B cell (primary cell): ENCODE data around the gene POMT2. TPM values are rescaled to one million over a fixed set of nuclear protein-coding genes. Genes with fewer than 3 reads are reported as not detected.

ENCODE experiments used
- ATAC-seq: fragments of 200-7000 bp; cut with Tn5 transposase; one replicate; pipeline ENCODE4 v1.10.0; 2021; ENCODE audit warnings: low read depth, mild to moderate bottlenecking, moderate number of reproducible peaks, moderate library complexity
- CTCF ChIA-PET: fragments of 350-600 bp; sonication (Branson Sonifier 250); formaldehyde crosslinking; loops from one replicate; lab custom pipeline; 2021; ENCODE audit warnings: antibody characterized with exemption, inconsistent platforms; lab: Charles Lee
- POLR2A ChIA-PET: fragments of 350-600 bp; sonication (Branson Sonifier 250); formaldehyde crosslinking; loops from one replicate; lab custom pipeline; 2021; ENCODE audit warnings: antibody characterized with exemption; lab: Charles Lee
- DNase-seq: peaks from one replicate; pipeline ENCODE4 v3.0.0; 2013
- H2AFZ ChIP-seq: 2 replicates; pipeline ENCODE4 v1.6.1; 2012; ENCODE audit warnings: mild to moderate bottlenecking, low read depth, low read length; ENCODE audit not compliant: insufficient read depth, poor library complexity, severe bottlenecking
- H3K27ac ChIP-seq, 2 donors: 1 replicate in 1 of 2; 2 replicates in 1 of 2; pipeline ENCODE4 v1.5.1; 2012 to 2013; ENCODE audit warnings: low read length in 2 of 2, mild to moderate bottlenecking in 2 of 2, moderate library complexity in 1 of 2
- H3K27me3 ChIP-seq, 4 experiments: fragments of 200-600 bp in 1 of 4; sonication (generic) in 1 of 4; replicated peaks in 1 of 4; 1 replicate in 2 of 4; 2 replicates in 2 of 4; pipeline versions ENCODE4 v1.6.1 to v1.7.0; 2013 to 2016; ENCODE audit warnings: low read length in 3 of 4, mild to moderate bottlenecking in 2 of 4, mixed read lengths in 1 of 4, moderate library complexity in 1 of 4; ENCODE audit not compliant: insufficient read depth in 4 of 4, control insufficient read depth in 3 of 4; ENCODE audit errors: control extremely low read depth in 1 of 4
- H3K36me3 ChIP-seq, 2 experiments: replicated peaks in 1 of 2; 1 replicate in 1 of 2; 2 replicates in 1 of 2; pipeline versions ENCODE4 v1.6.1 to v1.7.1; 2013; ENCODE audit warnings: low read length in 1 of 2; ENCODE audit not compliant: insufficient read depth in 2 of 2, control insufficient read depth in 1 of 2; ENCODE audit errors: control extremely low read depth in 1 of 2, extremely low read depth in 1 of 2
- H3K4me1 ChIP-seq, 2 donors: fragments of 200-600 bp in 1 of 2; sonication (generic) in 1 of 2; 1 replicate in 1 of 2; 2 replicates in 1 of 2; pipeline versions ENCODE4 v1.5.1 to v1.6.1; 2013 to 2017; ENCODE audit warnings: low read length in 2 of 2; ENCODE audit not compliant: control insufficient read depth in 2 of 2, insufficient read depth in 2 of 2
- H3K4me2 ChIP-seq: replicated peaks from 2 replicates; pipeline ENCODE3; 2012; ENCODE audit warnings: mild to moderate bottlenecking, low read depth, low read length; ENCODE audit not compliant: poor library complexity, severe bottlenecking
- H3K4me3 ChIP-seq, 5 experiments: fragments of 200-600 bp in 1 of 5; sonication (generic) in 1 of 5; 1 replicate in 3 of 5; 2 replicates in 2 of 5; pipeline versions ENCODE4 v1.5.1 to v1.7.0; 2011 to 2016; ENCODE audit warnings: low read length in 4 of 5, mild to moderate bottlenecking in 4 of 5, low read depth in 2 of 5, control low read depth in 1 of 5, moderate library complexity in 1 of 5; ENCODE audit not compliant: insufficient read depth in 1 of 5; ENCODE audit errors: control extremely low read depth in 1 of 5, extremely low read depth in 1 of 5
- H3K79me2 ChIP-seq: fragments of 200-600 bp; sonication (generic); one replicate; pipeline ENCODE4 v1.6.0; 2016; ENCODE audit warnings: low read length; ENCODE audit not compliant: control insufficient read depth, insufficient read depth
- H3K9ac ChIP-seq: fragments of 200-600 bp; sonication (generic); 2 replicates; pipeline ENCODE4 v1.6.1; 2017; ENCODE audit warnings: mild to moderate bottlenecking, low read length, moderate library complexity
- H3K9me3 ChIP-seq, 3 donors: one replicate each; pipeline versions ENCODE4 v1.6.1 to v1.7.1; 2013; ENCODE audit warnings: low read length in 2 of 3; ENCODE audit not compliant: control insufficient read depth in 2 of 3, insufficient read depth in 1 of 3; ENCODE audit errors: control extremely low read depth in 1 of 3
- H4K20me1 ChIP-seq: 2 replicates; pipeline ENCODE4 v1.6.0; 2012; ENCODE audit warnings: mild to moderate bottlenecking, low read length; ENCODE audit not compliant: insufficient read depth, control insufficient read depth, poor library complexity, severe bottlenecking
- H3K27ac Mint-ChIP-seq: one replicate; pipeline ENCODE4 v1.8.0; 2021; ENCODE audit warnings: mixed read lengths
- H3K27me3 Mint-ChIP-seq: one replicate; pipeline ENCODE4 v1.8.0; 2021; ENCODE audit warnings: mixed read lengths
- H3K4me1 Mint-ChIP-seq: one replicate; pipeline ENCODE4 v1.8.0; 2021; ENCODE audit warnings: mixed read lengths
- H3K4me3 Mint-ChIP-seq: one replicate; pipeline ENCODE4 v1.8.0; 2021; ENCODE audit warnings: mixed read lengths
- H3K9me3 Mint-ChIP-seq: one replicate; pipeline ENCODE4 v1.8.0; 2022; ENCODE audit warnings: mixed read lengths; ENCODE audit not compliant: insufficient read depth
- EZH2 ChIP-seq: IDR thresholded peaks from 2 replicates; pipeline ENCODE4 v1.6.1; 2012; ENCODE audit warnings: borderline replicate concordance, low read depth, mild to moderate bottlenecking, moderate library complexity, low read length; ENCODE audit not compliant: insufficient read depth, poor library complexity, severe bottlenecking
- WGBS: methylation state at CpG from one replicate; pipeline ENCODE4 v1.1.5; 2013; ENCODE audit warnings: missing lambda C conversion rate; ENCODE audit not compliant: insufficient coverage; 5-methylcytosine and 5-hydroxymethylcytosine counted together
- intact Hi-C: fragments of 100-400 bp; cut with micrococcal nuclease; formaldehyde crosslinking; loops from one replicate; pipeline ENCODE4 v1.10.0; 2022
- polyA plus RNA-seq: library from polyadenylated mRNA; depleted of rRNA; stranded (reverse); fragments of >200 nt; gene quantifications from 2 replicates; pipeline ENCODE4 v1.2.3, GENCODE V29; 2012
- total RNA-seq, 2 donors: library from RNA; stranded (reverse); fragments of 120-200 nt in 1 of 2; gene quantifications; 1 replicate in 1 of 2; 2 replicates in 1 of 2; pipeline versions ENCODE4 v1.2.3 to v1.2.4, GENCODE V29; 2013 to 2022
- TF ChIP-seq, protein P1 (sequence below): fragments of 200-600 bp; IDR thresholded peaks from one replicate; pipeline ENCODE4 v1.8.0; 2022; ENCODE audit warnings: antibody characterized with exemption, mild to moderate bottlenecking

POMT2 gene
- total and polyA plus RNA-seq, 2 donors (not counting 1 experiment from before 2014, with no cell fraction given): 14.3 to 36.6 TPM

DNA sequence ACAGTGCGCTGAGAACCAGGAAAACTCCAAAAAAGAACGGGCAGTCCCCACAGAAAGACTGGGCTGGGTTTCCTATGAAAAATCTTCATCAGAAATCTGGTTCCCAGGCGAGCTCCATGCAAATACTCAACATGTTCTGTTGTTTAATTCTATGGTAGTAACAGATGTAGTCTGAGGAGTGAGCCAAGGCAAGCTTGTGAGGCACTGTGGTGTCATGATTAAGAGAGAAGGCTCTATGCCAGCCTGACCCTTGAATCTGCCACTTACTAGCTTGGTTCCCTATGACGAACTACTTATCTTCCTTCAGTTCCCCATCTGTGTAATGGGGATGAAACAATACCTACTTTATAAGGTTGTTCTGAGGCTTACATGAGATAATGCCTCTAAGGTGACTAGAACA is 10.7 kb downstream of the POMT2 start:
- intact Hi-C loops: no loop called here
- H3K27ac ChIP-seq: no peak overlapping the region
- CTCF ChIA-PET: interaction anchor here (1.0 kb wide), 1 partner anchor 9 kb away, joined by 3 read pairs; no protein-coding TSS in a partner anchor

DNA sequence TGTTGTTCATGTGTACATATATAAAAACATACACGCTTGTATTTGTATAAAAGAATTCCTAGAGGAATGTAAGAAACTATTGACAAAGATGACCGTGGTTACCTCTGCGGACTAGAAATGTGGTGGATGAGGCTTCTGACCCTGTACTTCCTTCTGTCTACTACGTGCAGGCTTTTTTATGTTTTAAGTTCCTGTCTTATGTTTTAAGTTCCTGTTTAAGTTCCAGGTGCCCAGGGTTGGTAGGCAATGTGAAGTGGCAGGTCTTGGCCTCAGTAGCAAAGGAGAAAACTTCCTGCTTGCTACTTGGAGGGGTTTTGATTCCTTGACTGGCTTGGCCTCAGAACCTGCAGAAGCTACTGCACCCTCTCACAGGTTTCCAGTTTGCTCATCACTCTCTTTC is 11.6 kb downstream of the POMT2 start:
- peak overlapping the region; percentile 8 to 52 for H3K27ac ChIP-seq
- Mint-ChIP-seq H3K27me3 (no peaks in the 10 kb centered on the region), H3K4me3 (peak overlapping the region; percentile 30), H3K4me1 (peaks cover 12% of the 10 kb centered on the region), H3K27ac (peak overlapping the region; percentile 73), H3K9me3 (no peaks in the 10 kb centered on the region)
- no peaks in the 10 kb centered on the region for H3K9me3 ChIP-seq
- H3K4me1 ChIP-seq: peaks cover 7 to 21% of the 10 kb centered on the region in 2 donors
- H3K4me3 ChIP-seq: no peak overlapping the region
- no peak overlapping the region for H3K9ac ChIP-seq
- no peaks in the 10 kb centered on the region for H3K27me3 ChIP-seq
- H4K20me1 ChIP-seq: no peaks in the 10 kb centered on the region
- ATAC-seq: no peak
- peak overlapping the region; percentile 45 for H3K4me2 ChIP-seq
- H2AFZ ChIP-seq: peak overlapping the region; percentile 69
- POLR2A ChIA-PET: no interaction called here
- peaks cover 0 to 3% of the 10 kb centered on the region in 2 experiments for H3K36me3 ChIP-seq
- no CpG with 5 or more reads among the region's 4 CpGs for WGBS
- TF ChIP-seq EZH2: no peak
- TF ChIP-seq, protein P1, sequence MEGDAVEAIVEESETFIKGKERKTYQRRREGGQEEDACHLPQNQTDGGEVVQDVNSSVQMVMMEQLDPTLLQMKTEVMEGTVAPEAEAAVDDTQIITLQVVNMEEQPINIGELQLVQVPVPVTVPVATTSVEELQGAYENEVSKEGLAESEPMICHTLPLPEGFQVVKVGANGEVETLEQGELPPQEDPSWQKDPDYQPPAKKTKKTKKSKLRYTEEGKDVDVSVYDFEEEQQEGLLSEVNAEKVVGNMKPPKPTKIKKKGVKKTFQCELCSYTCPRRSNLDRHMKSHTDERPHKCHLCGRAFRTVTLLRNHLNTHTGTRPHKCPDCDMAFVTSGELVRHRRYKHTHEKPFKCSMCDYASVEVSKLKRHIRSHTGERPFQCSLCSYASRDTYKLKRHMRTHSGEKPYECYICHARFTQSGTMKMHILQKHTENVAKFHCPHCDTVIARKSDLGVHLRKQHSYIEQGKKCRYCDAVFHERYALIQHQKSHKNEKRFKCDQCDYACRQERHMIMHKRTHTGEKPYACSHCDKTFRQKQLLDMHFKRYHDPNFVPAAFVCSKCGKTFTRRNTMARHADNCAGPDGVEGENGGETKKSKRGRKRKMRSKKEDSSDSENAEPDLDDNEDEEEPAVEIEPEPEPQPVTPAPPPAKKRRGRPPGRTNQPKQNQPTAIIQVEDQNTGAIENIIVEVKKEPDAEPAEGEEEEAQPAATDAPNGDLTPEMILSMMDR: no peak
- H3K79me2 ChIP-seq: no peaks in the 10 kb centered on the region
- intact Hi-C loops: no loop called here
- CTCF ChIA-PET: interaction anchor here (1.0 kb wide), 2 partner anchors 8 to 156 kb away, joined by 3 read pairs; no protein-coding TSS in a partner anchor
- DNase-seq: peak; percentile 43

More for the DNA sequence above, 10.7 kb downstream of the POMT2 start:
- no peak overlapping the region for H3K27ac Mint-ChIP-seq
- no peak overlapping the region for H3K4me3 Mint-ChIP-seq
- POLR2A ChIA-PET: no interaction called here
- ATAC-seq: no peak
- no peak for TF ChIP-seq EZH2
- TF ChIP-seq, protein P1: no peak
- 100% methylated on average over 2 of the region's 4 CpGs for WGBS
- Histone ChIP-seq H3K9ac (no peak overlapping the region), H2AFZ (no peak overlapping the region), H3K27me3 (no peaks in the 10 kb centered on the region), H3K4me3 (no peak overlapping the region), H3K4me1 (peaks cover 7 to 21% of the 10 kb centered on the region in 2 donors), H3K36me3 (peaks cover 0 to 3% of the 10 kb centered on the region in 2 experiments), H3K4me2 (no peak overlapping the region), H3K79me2 (no peaks in the 10 kb centered on the region), H3K9me3 (no peaks in the 10 kb centered on the region), H4K20me1 (no peaks in the 10 kb centered on the region)
- H3K27me3 Mint-ChIP-seq: no peaks in the 10 kb centered on the region
- no peaks in the 10 kb centered on the region for H3K9me3 Mint-ChIP-seq
- H3K4me1 Mint-ChIP-seq: peaks cover 12% of the 10 kb centered on the region
- no peak for DNase-seq
